HG03575 (cell line): ENCODE results near the gene CA4.
"Not testable (repeated sequence)": the region's sequence is repeated elsewhere in the genome, so short reads cannot be mapped to it uniquely, and the experiment has no call there.

ENCODE experiments used
- ATAC-seq: cut with Tn5 transposase; IDR thresholded peaks from one replicate; pipeline ENCODE4 v1.9.1; 2021; ENCODE audit not compliant: unreplicated experiment, insufficient number of reproducible peaks, low FRiP score; ENCODE audit errors: extremely low read depth

The CA4 gene

DNA sequence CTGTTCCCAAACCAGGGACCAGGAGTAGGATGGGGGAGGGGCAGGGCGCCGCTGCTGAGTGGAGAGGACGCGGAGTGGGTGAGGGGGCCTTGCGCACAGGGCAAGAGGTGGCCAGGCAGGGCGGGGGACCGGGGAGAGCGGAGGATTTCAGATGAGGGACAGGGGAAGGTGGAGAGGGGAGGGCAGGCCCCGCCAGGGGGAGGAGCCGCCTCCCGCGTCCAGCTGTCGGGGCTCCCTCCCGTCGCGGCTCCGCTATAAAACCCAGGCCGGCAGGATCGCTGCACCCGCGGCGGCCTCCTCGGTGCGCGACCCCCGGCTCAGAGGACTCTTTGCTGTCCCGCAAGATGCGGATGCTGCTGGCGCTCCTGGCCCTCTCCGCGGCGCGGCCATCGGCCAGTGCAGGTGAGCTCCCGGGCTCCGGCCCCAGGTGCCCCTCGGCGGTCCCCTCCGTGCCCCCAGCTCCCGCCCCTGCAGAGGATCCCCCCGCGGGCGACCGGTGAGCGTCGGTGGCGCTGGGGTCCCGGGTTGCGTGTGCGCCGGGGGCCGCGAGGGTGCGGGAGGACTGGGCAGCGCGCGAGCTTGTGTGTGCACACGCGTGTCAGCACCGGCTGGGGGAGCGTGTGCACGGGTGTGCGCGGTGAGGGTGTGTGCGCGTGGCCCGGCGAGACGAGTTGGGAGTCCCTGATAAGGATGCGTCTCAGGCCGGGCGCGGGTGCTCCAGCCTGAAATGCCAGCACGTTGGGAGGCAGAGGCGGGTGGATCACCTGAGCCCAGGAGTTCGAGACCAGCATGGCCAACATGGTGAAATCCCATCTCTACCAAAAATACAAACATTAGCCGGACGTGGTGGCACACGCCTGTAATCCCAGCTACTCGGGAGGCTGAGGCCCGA is at the start of gene CA4:
TSS of gene CA4 (plus strand) at position 283 of the 892 bp plus-strand sequence. CDS start at position 345, 62 bp downstream.
- ATAC-seq: no peak

DNA sequence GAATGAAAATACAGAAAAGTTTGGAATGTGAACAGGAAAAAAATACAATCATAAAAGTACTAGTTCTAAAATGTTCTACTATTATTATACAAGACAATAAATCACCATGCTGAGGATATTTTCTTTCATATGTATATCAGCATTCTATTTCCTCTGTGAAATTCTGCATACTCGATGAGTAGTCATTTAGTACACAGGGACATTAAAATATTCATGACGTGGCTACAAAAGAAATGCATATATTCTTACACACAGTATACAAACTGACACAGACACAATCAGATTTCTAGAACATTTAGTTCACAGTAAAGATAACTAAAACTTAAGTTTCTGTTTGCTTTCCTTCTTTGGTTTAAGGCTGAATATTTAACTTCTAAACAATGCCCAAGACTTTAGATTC is 49.2 kb upstream of the CA4 start:
- not testable (repeated sequence) for ATAC-seq

GRCh38 chr17:60102015-60102631 is 47.6 kb upstream of the CA4 start:
- not testable (repeated sequence) for ATAC-seq

GRCh38 chr17:60102632-60103096 is 47.1 kb upstream of the CA4 start:
- no peak for ATAC-seq

GRCh38 chr17:60103957-60104356 is 45.8 kb upstream of the CA4 start:
- no peak for ATAC-seq

DNA sequence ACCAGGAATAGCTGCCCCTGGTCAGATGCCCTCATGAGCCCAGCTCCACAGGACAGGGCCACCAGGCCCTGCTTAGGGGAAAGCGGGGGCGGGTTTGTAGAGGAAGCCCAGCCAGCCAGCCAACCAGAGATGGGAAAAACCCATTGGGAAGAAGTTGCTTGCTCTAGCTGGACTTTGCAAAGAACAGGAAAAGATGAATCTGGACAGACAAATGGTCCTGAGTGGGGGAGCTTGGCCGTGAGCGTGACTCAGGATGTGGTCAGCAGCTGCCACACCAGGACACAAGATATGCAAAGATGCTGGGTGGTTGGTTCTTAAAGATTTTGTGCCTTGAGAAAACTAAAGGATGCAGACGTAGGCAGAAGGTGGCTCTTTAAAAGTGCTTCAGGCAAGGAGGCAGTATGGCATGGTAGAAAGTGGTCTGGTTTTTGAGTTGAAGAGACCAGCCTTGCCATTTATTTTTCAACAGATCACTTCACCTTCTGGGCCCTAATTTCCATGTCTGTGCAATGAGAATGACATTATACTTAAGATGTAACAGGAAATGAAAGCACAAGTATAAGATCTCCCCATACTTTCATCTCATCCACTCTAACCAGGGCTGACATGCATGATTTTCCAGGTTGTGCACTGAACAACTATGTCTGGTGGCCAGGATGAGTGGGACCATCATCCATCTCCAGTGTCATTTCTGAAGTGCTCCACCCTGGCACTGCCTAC is 43.3 kb upstream of the CA4 start:
- ATAC-seq: no peak

DNA sequence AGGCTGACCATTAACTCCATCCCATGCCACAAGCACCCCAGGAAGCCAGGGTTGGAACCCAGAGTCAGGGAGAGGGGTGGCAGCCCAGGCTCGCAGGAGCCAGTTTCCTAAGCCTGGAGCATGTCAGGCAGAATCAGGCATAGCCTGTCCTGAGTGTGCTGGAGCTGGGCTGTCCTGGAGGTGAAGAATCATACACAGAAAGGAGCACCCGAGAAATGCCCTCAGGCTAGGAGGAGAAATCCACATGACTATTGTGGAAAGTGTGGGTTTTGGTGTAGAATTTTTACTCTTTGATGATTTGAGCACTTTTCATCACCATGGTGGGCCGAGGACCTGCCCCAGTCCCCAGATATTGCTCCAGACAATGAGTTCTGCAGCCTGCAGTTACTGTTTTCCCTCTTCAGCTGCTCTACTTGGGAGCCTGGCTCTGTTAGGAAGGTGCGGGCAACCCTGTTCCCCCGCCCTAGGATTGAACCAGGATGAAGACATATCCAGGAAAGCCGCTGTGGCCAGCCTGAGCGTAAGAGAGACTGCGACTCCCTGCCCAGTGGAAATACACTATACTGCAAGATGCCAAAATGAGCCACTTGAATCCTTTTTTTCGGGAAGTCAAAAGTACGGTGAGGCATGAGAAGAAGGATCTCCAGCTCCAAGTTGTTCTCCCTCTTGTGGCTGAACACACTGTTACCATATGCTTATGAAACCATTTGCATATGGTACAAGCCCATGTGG is 42.1 kb upstream of the CA4 start:
- ATAC-seq: no peak

GRCh38 chr17:60108309-60108708 is 41.5 kb upstream of the CA4 start:
- not testable (repeated sequence) for ATAC-seq

DNA sequence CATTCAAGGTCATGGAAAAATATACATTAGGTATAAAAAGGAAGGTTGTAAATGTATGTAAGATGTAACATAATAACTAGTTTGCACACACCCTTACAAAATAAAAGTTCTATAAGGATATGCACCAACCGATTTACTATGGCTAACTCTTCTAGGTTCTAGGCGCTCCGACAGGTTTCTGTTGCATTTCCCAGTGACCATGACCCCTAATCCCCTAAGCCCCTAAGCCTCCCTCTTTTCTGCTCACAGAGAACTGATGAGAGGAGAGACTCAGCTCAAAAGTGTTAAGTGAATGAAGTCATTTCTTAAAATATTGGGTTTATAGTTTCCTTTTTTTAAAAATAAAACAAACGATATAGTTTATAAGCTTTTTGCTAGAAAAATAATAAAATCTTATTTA is 41.1 kb upstream of the CA4 start:
- ATAC-seq: no peak

- no peak for ATAC-seq
Observed at GRCh38 chr17:60109161-60109560, 40.6 kb upstream of the CA4 start.

DNA sequence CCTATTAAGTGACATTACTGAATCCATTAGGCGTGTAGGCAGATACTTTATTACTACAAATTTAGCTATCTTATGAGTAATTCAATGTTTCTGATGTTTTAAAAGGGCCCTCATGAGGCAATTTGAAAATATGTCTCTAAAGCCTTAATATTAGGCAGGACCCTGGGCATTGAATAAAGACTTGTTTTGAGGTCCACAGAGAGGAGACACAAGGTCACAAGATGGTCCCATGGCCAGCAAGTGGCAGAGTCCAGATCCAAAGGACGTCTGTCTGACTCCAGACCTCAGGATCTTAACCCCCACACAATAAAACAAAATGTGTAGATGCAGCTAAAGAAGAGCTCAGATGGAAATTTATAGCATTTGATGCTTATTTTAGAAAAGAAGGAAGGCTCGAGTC is 39.2 kb upstream of the CA4 start:
- no peak for ATAC-seq

DNA sequence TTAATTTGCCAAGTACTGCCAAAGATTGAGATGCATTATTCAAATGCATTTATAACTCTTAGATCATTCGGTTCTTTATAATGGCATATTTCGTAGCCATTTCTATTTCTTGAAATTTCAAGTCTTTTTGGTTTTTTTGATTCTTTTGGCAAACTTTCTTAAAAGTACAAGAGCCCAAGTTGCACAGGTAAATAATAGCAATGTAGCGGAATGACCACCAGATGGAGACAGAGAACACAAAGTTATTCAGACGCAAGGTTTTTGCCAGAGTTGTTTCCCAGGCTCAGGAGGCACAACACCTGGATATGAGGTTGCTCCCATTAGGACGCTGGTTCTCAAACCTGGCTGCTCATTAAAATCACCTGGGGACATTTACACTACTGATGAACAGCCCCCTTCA is 38.1 kb upstream of the CA4 start:
- ATAC-seq: not testable (repeated sequence)

GRCh38 chr17:60115364-60115763 is 34.4 kb upstream of the CA4 start:
- not testable (repeated sequence) for ATAC-seq

GRCh38 chr17:60116196-60116595 is 33.6 kb upstream of the CA4 start:
- not testable (repeated sequence) for ATAC-seq

DNA sequence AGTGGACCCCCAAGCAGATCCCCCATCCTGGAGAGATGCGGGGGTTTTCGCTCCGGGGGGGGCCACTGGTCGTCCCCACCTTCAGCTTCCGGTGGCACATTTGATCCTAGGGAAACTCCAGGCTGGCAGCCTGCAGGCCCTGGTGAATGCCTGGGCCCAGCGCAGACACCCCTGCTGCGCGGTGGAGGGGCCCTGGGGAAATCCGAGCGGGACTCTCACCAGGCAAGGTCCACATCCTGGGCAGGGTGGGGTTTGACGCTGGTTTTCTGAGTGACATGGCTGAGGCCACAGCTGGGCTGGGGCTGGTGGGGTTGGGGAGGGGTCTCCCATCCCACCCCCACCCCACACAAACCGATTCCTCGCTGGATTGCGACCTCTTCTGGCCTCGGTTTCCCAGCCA is 30.6 kb upstream of the CA4 start:
- ATAC-seq: not testable (repeated sequence)

DNA sequence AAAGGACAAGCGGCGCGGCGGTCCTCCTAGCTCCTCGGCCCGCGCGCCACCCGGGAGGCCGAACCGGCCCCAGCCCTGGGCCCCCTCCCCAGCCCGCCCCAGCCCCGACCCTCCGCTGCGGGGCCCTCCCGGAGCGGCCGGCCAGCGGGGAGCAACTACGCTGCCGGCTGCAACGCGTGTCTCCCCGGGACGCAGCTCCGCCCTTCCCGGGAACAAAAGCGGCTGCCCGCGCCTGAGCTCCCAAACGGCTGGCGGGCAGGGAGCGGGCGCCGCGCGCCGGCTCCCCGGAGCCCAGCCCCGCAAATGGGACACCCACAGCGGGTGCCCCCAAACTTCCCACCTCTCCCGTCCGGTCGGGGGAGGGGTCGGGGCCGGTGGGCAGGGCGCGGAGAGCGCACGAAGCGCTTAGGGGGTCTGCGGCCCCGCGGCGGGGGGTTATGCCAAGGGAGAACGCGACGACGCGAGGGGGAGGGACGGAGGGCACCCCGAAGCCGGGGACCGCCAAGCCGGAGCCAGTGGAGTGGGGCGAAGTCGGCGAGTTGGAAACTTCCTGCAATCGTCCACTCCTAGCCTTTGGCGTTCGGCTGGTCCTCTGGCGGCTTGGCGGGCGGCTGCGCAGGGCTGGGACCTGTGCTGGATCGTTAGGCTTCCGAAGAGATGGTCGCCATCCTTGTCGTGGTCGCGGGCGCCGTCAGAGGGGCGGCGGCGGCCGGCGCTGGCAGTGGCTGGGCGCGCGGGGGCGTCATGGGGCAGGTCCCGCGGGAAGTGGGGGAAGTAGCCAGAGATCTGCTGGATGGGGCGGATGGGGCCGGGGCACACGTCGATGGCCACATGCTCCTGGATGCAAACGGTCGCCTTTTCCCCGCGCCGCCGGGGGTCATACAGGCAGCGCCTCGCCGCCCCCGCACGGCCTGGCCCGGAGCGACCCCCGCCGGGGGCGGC is 29.7 kb upstream of the CA4 start:
- ATAC-seq: not testable (repeated sequence)

DNA sequence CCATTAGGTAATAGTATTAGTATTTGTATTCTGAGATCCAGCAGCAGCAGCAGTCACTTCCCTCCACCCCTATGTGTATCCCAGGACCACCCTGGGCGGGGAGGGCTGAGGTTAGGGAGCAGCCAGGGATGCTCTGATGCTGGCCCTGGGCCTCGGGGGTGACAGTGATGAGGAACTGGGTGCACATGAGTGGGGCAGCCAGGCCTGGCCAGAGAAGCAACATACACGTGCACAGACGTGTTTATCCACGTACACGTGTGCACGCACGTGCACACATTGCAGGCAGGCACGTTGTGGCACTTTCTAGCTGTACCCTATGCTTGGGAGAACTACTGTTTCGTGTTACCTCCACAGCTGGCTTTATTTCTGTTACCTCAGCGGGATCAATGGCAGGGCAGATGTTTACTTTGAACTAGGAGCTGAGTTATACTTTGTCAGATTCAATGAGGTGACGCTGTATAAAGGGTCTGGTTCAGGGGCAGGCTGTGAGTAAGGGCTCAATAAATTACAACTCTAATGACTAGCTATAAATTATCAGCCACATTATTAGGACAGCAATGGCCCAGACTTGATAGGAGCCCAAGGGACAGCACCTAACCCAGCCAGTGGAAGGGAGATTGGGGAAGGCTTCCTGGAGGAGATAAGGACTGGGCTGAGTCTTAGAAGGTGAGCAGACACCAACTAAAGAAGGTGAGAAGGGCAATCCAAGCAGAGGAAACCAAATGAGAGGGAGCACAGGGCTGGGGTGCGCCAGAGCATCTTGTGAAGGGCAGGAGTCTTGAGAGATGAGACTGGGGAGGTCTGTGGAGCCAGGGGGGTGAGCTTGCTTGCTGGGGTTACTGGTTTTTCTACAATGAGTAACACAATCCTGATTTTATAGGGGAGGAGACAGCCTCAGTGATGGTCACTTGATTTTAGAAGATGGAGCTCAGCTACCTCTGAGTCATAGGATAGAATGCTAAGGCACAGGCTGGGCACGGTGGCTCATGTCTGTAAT is 22.4 kb upstream of the CA4 start:
- no peak for ATAC-seq
